ENCODE results near the gene PREP. TPM values are rescaled to one million over a fixed set of nuclear protein-coding genes. Genes with fewer than 3 reads are reported as not detected.
A peak's percentile ranks its signal among the peaks of the same experiment; 100 is the strongest.

The PREP gene
- total RNA-seq, 1 experiment from 2014 or later: 34.1 TPM

- H3K4me3 ChIP-seq (ENCODE audit: low read depth, low read length, poor library complexity, severe bottlenecking): no peak overlapping the region
- ChIA-PET POLR2A (ENCODE audit: low non-redundant PET) (no interaction called here), CTCF (no interaction called here)
- H3K27me3 ChIP-seq (replicated peaks; ENCODE audit: insufficient read depth, low read depth, low read length, poor library complexity): no peaks in the 10 kb centered on the region
- BruUV-seq (replicated peaks): no TSS peak
- DNase-seq (ENCODE audit: low spot score): no peak
- H3K36me3 ChIP-seq (ENCODE audit: insufficient read depth, low read length, poor library complexity, severe bottlenecking): no peaks in the 10 kb centered on the region
- no peaks in the 10 kb centered on the region for H3K9me3 ChIP-seq (ENCODE audit: low read depth, low read length, poor library complexity, severe bottlenecking)
- TF ChIP-seq EZH2 (IDR thresholded peaks at IDR 0.05; ENCODE audit: borderline replicate concordance, low read depth, low read length, poor library complexity, severe bottlenecking) (no peak), CTCF (conservative IDR thresholded peaks at IDR 0.05; ENCODE audit: low read depth, low read length) (no peak)
- intact Hi-C loops (cut with micrococcal nuclease; ENCODE audit: unreplicated experiment): loop anchor here (10.0 kb wide), 2 partner anchors 788 to 868 kb away; no protein-coding TSS in a partner anchor
- H3K27ac ChIP-seq (ENCODE audit: low read depth, low read length, poor library complexity, severe bottlenecking): no peak overlapping the region
- peaks cover 10% of the 10 kb centered on the region for H3K4me1 ChIP-seq (ENCODE audit: insufficient read depth, low read length, poor library complexity, severe bottlenecking)
These were observed 34.4 kb upstream of the PREP start for GRCh38 chr6:105437236-105437635.

- no peak for DNase-seq (ENCODE audit: low spot score)
- Histone ChIP-seq H3K9me3 (ENCODE audit: low read depth, low read length, poor library complexity, severe bottlenecking) (no peaks in the 10 kb centered on the region), H3K36me3 (ENCODE audit: insufficient read depth, low read length, poor library complexity, severe bottlenecking) (no peaks in the 10 kb centered on the region), H3K4me3 (ENCODE audit: low read depth, low read length, poor library complexity, severe bottlenecking) (no peak overlapping the region), H3K4me1 (ENCODE audit: insufficient read depth, low read length, poor library complexity, severe bottlenecking) (peaks cover 13% of the 10 kb centered on the region), H3K27me3 (replicated peaks; ENCODE audit: insufficient read depth, low read depth, low read length, poor library complexity) (no peaks in the 10 kb centered on the region), H3K27ac (ENCODE audit: low read depth, low read length, poor library complexity, severe bottlenecking) (no peak overlapping the region)
- POLR2A ChIA-PET (ENCODE audit: low non-redundant PET): no interaction called here
- CTCF ChIA-PET: no interaction called here
- intact Hi-C loops (cut with micrococcal nuclease; ENCODE audit: unreplicated experiment): loop anchor here (5.0 to 10.0 kb wide), 3 partner anchors 299 to 871 kb away; no protein-coding TSS in a partner anchor
- no TSS peak for BruUV-seq (replicated peaks)
- TF ChIP-seq CTCF (conservative IDR thresholded peaks at IDR 0.05; ENCODE audit: low read depth, low read length) (no peak), EZH2 (IDR thresholded peaks at IDR 0.05; ENCODE audit: borderline replicate concordance, low read depth, low read length, poor library complexity, severe bottlenecking) (no peak)
These were observed 30.8 kb upstream of the PREP start for GRCh38 chr6:105433723-105434122.

- TF ChIP-seq EZH2 (IDR thresholded peaks at IDR 0.05; ENCODE audit: borderline replicate concordance, low read depth, low read length, poor library complexity, severe bottlenecking) (no peak), CTCF (conservative IDR thresholded peaks at IDR 0.05; ENCODE audit: low read depth, low read length) (no peak)
- peak; percentile 74 for DNase-seq (ENCODE audit: low spot score)
- Histone ChIP-seq H3K36me3 (ENCODE audit: insufficient read depth, low read length, poor library complexity, severe bottlenecking) (no peaks in the 10 kb centered on the region), H3K27me3 (replicated peaks; ENCODE audit: insufficient read depth, low read depth, low read length, poor library complexity) (no peaks in the 10 kb centered on the region), H3K9me3 (ENCODE audit: low read depth, low read length, poor library complexity, severe bottlenecking) (no peaks in the 10 kb centered on the region), H3K4me3 (ENCODE audit: low read depth, low read length, poor library complexity, severe bottlenecking) (no peak overlapping the region), H3K4me1 (ENCODE audit: insufficient read depth, low read length, poor library complexity, severe bottlenecking) (peaks cover 13% of the 10 kb centered on the region), H3K27ac (ENCODE audit: low read depth, low read length, poor library complexity, severe bottlenecking) (no peak overlapping the region)
- BruUV-seq (replicated peaks): no TSS peak
- ChIA-PET CTCF (no interaction called here), POLR2A (ENCODE audit: low non-redundant PET) (no interaction called here)
- intact Hi-C loops (cut with micrococcal nuclease; ENCODE audit: unreplicated experiment): loop anchor here (5.0 to 10.0 kb wide), 3 partner anchors 300 to 872 kb away; no protein-coding TSS in a partner anchor
These were observed 29.9 kb upstream of the PREP start for GRCh38 chr6:105432797-105433196.
